Neural cell (in vitro differentiated cells): Measurements from ENCODE around the gene SACS.

Experiments used
- REST ChIP-seq: IDR thresholded peaks from 2 replicates; pipeline ENCODE4 v1.6.1; 2012; ENCODE audit warnings: borderline replicate concordance
- TF ChIP-seq, protein P1 (sequence below): fragments of 450-650 bp; IDR thresholded peaks from 2 replicates; pipeline ENCODE4 v1.5.1; 2014; ENCODE audit warnings: antibody characterized with exemption, mild to moderate bottlenecking, moderate library complexity; ENCODE audit not compliant: poor library complexity, severe bottlenecking

DNA sequence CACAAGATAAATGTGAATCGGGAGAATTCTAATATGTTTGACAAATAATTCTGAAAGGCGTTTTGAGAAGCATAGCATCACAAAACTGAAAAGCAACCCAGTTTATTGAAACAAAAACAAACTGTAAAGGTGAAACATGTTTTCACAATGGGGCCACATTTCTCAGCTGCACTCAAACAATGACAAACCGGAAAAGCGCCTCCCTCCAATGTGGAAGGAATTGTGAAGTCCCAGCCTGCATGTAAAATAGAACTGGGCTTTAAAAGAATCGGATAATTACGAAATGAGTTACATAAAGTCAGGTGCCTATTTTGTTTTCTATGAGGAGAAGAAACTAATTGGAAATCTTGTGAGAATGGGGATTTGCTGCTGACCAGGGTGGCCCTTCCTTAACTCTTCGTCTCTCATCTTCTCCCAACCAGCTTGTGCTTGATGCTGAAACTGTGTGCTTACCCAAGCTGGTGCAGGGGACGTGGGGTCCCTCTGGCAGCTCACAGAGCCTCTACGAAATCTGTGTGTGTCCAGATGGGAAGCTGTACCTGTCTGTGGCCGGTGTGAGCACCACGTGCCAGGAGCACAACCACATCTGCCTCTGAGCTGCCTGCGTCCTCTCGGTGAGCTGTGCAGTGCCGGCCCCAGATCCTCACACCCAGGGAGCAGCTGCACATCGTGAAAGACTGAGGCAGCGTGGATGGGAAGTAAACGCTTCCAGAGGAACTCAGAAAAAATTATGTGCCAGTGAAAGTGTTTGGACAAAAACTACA lies 109.4 kb downstream of the SACS start:
- TF ChIP-seq, protein P1, sequence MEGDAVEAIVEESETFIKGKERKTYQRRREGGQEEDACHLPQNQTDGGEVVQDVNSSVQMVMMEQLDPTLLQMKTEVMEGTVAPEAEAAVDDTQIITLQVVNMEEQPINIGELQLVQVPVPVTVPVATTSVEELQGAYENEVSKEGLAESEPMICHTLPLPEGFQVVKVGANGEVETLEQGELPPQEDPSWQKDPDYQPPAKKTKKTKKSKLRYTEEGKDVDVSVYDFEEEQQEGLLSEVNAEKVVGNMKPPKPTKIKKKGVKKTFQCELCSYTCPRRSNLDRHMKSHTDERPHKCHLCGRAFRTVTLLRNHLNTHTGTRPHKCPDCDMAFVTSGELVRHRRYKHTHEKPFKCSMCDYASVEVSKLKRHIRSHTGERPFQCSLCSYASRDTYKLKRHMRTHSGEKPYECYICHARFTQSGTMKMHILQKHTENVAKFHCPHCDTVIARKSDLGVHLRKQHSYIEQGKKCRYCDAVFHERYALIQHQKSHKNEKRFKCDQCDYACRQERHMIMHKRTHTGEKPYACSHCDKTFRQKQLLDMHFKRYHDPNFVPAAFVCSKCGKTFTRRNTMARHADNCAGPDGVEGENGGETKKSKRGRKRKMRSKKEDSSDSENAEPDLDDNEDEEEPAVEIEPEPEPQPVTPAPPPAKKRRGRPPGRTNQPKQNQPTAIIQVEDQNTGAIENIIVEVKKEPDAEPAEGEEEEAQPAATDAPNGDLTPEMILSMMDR: no peak
- no peak for TF ChIP-seq REST
